Lower leg skin (tissue), 4 donors: ENCODE measurements around the gene CASP10. TPM values are rescaled to one million over a fixed set of nuclear protein-coding genes. Genes with fewer than 3 reads are reported as not detected.
"Not testable (repeated sequence)": the region's sequence is repeated elsewhere in the genome, so short reads cannot be mapped to it uniquely, and the experiment has no call there.

ENCODE experiments used
- DNase-seq, 2 donors: peaks; one replicate each; pipeline ENCODE4 v3.0.0-alpha.2; 2019; ENCODE audit warnings: low spot score in 2 of 2
- H3K4me3 ChIP-seq: fragments of 200-600 bp; sonication (generic); 2 replicates; pipeline ENCODE4 v1.5.1; 2017; ENCODE audit warnings: mild to moderate bottlenecking, low read depth; ENCODE audit not compliant: poor library complexity, severe bottlenecking
- POLR2A ChIP-seq, 2 donors: fragments of 450-650 bp; IDR thresholded peaks; one replicate each; pipeline ENCODE4 v1.6.1; 2016 to 2017; ENCODE audit warnings: antibody characterized with exemption in 2 of 2, mild to moderate bottlenecking in 1 of 2, moderate library complexity in 1 of 2
- WGBS, 2 donors: methylation state at CpG; one replicate each; pipeline ENCODE4 v1.1.5; 2018; 5-methylcytosine and 5-hydroxymethylcytosine counted together
- intact Hi-C: fragments of 100-400 bp; cut with DNase I; formaldehyde crosslinking; loops from one replicate; pipeline ENCODE4 v1.15.0; 2023; ENCODE audit warnings: low total_unique reads
- total RNA-seq, 4 donors: library from RNA; depleted of rRNA; stranded (reverse); fragments of >200 nt; gene quantifications; one replicate each; pipeline ENCODE4 v1.1.0, GENCODE V29; 2016
- TF ChIP-seq, protein P1 (sequence below), 3 donors: fragments of 450-650 bp; IDR thresholded peaks; one replicate each; pipeline ENCODE4 v1.5.1; 2016; ENCODE audit warnings: antibody characterized with exemption in 3 of 3, mild to moderate bottlenecking in 3 of 3, moderate library complexity in 2 of 3

The CASP10 gene
- total RNA-seq, 4 donors from 2014 or later = 4.0 to 6.3 (median 4.2) TPM

GRCh38 chr2:201180010-201180409 is 2.9 kb upstream of the CASP10 start:
- no peak for DNase-seq
- intact Hi-C loops = no loop called here
- H3K4me3 ChIP-seq = no peak overlapping the region
- 60 to 63% methylated on average over 3 of the region's 3 CpGs for WGBS, 2 donors
- TF ChIP-seq POLR2A (IDR thresholded peaks at IDR 0.05) = no peak
- TF ChIP-seq, protein P1, sequence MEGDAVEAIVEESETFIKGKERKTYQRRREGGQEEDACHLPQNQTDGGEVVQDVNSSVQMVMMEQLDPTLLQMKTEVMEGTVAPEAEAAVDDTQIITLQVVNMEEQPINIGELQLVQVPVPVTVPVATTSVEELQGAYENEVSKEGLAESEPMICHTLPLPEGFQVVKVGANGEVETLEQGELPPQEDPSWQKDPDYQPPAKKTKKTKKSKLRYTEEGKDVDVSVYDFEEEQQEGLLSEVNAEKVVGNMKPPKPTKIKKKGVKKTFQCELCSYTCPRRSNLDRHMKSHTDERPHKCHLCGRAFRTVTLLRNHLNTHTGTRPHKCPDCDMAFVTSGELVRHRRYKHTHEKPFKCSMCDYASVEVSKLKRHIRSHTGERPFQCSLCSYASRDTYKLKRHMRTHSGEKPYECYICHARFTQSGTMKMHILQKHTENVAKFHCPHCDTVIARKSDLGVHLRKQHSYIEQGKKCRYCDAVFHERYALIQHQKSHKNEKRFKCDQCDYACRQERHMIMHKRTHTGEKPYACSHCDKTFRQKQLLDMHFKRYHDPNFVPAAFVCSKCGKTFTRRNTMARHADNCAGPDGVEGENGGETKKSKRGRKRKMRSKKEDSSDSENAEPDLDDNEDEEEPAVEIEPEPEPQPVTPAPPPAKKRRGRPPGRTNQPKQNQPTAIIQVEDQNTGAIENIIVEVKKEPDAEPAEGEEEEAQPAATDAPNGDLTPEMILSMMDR (IDR thresholded peaks at IDR 0.05) = no peak

DNA sequence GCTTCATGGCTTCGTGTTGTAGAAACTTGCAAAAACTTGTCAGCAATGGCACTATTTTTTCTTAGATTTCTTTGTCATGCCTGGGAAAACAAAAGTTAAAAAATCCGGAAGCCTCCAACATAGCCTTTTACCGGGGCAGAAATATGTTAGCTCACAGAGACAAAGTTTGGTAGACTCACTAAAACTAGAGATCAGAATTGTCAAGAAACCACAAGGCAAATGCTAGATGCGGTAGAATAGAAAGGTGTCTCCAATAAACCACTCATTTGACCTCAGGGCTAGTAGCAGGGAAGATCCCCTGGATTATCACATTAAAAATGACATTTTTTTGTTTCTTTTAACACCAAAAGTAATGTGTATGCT is 405 bp downstream of the CASP10 start:
- TF ChIP-seq POLR2A (IDR thresholded peaks at IDR 0.05) = no peak
- TF ChIP-seq, protein P1 (IDR thresholded peaks at IDR 0.05) = no peak
- no peak for DNase-seq
- 12 to 16% methylated on average over 4 of the region's 4 CpGs for WGBS, 2 donors
- intact Hi-C loops = no loop called here
- H3K4me3 ChIP-seq = peak overlapping the region; percentile 21

- H3K4me3 ChIP-seq, DNase-seq, intact Hi-C loops: not testable (repeated sequence)
- WGBS, 2 donors = 27 to 31% methylated on average over 5 of the region's 5 CpGs
Observed at GRCh38 chr2:201183835-201184234, 894 bp downstream of the CASP10 start.

GRCh38 chr2:201184248-201184647 is 1.3 kb downstream of the CASP10 start:
- intact Hi-C loops, DNase-seq, H3K4me3 ChIP-seq: not testable (repeated sequence)
- 62 to 69% methylated on average over 6 of the region's 6 CpGs for WGBS, 2 donors

DNA sequence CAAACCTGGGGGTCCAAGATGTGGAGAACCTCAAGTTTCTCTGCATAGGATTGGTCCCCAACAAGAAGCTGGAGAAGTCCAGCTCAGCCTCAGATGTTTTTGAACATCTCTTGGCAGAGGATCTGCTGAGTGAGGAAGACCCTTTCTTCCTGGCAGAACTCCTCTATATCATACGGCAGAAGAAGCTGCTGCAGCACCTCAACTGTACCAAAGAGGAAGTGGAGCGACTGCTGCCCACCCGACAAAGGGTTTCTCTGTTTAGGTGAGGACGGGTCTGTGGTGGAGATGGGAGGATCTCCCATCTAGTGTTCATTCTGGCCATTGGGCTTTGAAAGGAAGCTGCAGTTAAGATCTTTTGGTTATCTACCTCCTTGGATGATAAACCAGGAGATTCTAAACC is 2.9 kb downstream of the CASP10 start:
- no peak for DNase-seq
- TF ChIP-seq POLR2A (IDR thresholded peaks at IDR 0.05) = no peak
- TF ChIP-seq, protein P1 (IDR thresholded peaks at IDR 0.05) = no peak
- intact Hi-C loops = loop anchor here (1.0 kb wide), 1 partner anchor 29 kb away; no protein-coding TSS in a partner anchor
- no peak overlapping the region for H3K4me3 ChIP-seq
- WGBS, 2 donors = 62 to 69% methylated on average over 4 of the region's 4 CpGs

DNA sequence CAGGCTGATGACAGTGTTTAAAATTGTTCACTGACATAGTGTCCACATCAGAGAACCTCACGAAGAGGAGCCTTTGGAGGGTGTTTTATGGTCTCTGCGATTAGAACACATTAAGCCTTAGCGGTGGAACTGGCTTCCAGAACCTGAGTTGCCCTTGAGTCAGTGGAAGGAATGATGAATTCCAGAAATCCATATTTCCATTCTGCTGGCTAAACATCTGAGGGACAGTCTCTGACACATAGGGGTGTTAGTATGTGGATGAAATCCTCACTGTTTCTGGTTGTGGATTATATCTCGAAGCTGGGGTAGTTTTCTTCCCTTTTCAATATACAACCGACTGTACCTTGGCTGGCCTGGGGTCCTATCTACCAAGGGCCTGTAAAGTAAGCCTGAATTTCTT is 4.0 kb downstream of the CASP10 start:
- intact Hi-C loops = no loop called here
- 77 to 87% methylated on average over 5 of the region's 5 CpGs for WGBS, 2 donors
- TF ChIP-seq POLR2A (IDR thresholded peaks at IDR 0.05) = no peak
- TF ChIP-seq, protein P1 (IDR thresholded peaks at IDR 0.05) = no peak

GRCh38 chr2:201188449-201188848 is 5.5 kb downstream of the CASP10 start:
- intact Hi-C loops = no loop called here
- no peak for TF ChIP-seq POLR2A (IDR thresholded peaks at IDR 0.05)
- TF ChIP-seq, protein P1 (IDR thresholded peaks at IDR 0.05) = no peak
- no peak overlapping the region for H3K4me3 ChIP-seq
- 93 to 95% methylated on average over 4 of the region's 4 CpGs for WGBS, 2 donors
- no peak for DNase-seq

More for the DNA sequence above, 4.0 kb downstream of the CASP10 start:
- DNase-seq = no peak
- H3K4me3 ChIP-seq = no peak overlapping the region
